ENCODE measurements around the gene TNFRSF8. TPM values are rescaled to one million over a fixed set of nuclear protein-coding genes. Genes with fewer than 3 reads are reported as not detected.
A peak's percentile ranks its signal among the peaks of the same experiment; 100 is the strongest.

Gene TNFRSF8
- total RNA-seq, 1 donor from 2014 or later = not detected

GRCh38 chr1:12181568-12181967, 118.5 kb downstream of the TNFRSF8 start:
- no peaks in the 10 kb centered on the region for H3K27me3 Mint-ChIP-seq (ENCODE audit: low read depth)
- peaks cover 69% of the 10 kb centered on the region for H3K4me1 Mint-ChIP-seq
- H3K9me3 Mint-ChIP-seq = no peaks in the 10 kb centered on the region
- H3K4me3 Mint-ChIP-seq = no peak overlapping the region
- no peak overlapping the region for H3K27ac Mint-ChIP-seq (ENCODE audit: unreplicated experiment)
- DNase-seq (ENCODE audit: low read depth, low spot score) = no peak
- H3K36me3 Mint-ChIP-seq (ENCODE audit: low read depth) = no peaks in the 10 kb centered on the region
- TF ChIP-seq CTCF (conservative IDR thresholded peaks at IDR 0.05) = no peak

GRCh38 chr1:12182410-12182984, 119.4 kb downstream of the TNFRSF8 start:
- Mint-ChIP-seq H3K36me3 (ENCODE audit: low read depth) (no peaks in the 10 kb centered on the region), H3K4me3 (no peak overlapping the region), H3K4me1 (peaks cover 72% of the 10 kb centered on the region), H3K27ac (ENCODE audit: unreplicated experiment) (peak overlapping the region; percentile 62), H3K27me3 (ENCODE audit: low read depth) (no peaks in the 10 kb centered on the region), H3K9me3 (no peaks in the 10 kb centered on the region)
- no peak for TF ChIP-seq CTCF (conservative IDR thresholded peaks at IDR 0.05)
- DNase-seq (ENCODE audit: low read depth, low spot score) = no peak

GRCh38 chr1:12183095-12183794, 120.1 kb downstream of the TNFRSF8 start:
- Mint-ChIP-seq H3K4me3 (no peak overlapping the region), H3K27me3 (ENCODE audit: low read depth) (no peaks in the 10 kb centered on the region), H3K9me3 (no peaks in the 10 kb centered on the region), H3K4me1 (peaks cover 72% of the 10 kb centered on the region), H3K36me3 (ENCODE audit: low read depth) (no peaks in the 10 kb centered on the region), H3K27ac (ENCODE audit: unreplicated experiment) (no peak overlapping the region)
- no peak for DNase-seq (ENCODE audit: low read depth, low spot score)
- TF ChIP-seq CTCF (conservative IDR thresholded peaks at IDR 0.05) = no peak

- peak overlapping the region; percentile 79 for H3K4me3 Mint-ChIP-seq
- DNase-seq (ENCODE audit: low read depth, low spot score) = peak; percentile 65
- no peaks in the 10 kb centered on the region for H3K27me3 Mint-ChIP-seq (ENCODE audit: low read depth)
- H3K27ac Mint-ChIP-seq (ENCODE audit: unreplicated experiment) = peak overlapping the region; percentile 96
- H3K4me1 Mint-ChIP-seq = peaks cover 72% of the 10 kb centered on the region
- no peaks in the 10 kb centered on the region for H3K9me3 Mint-ChIP-seq
- no peak for TF ChIP-seq CTCF (conservative IDR thresholded peaks at IDR 0.05)
- H3K36me3 Mint-ChIP-seq (ENCODE audit: low read depth) = no peaks in the 10 kb centered on the region
Measured at GRCh38 chr1:12184008-12184681, 121.0 kb downstream of the TNFRSF8 start.

- TF ChIP-seq CTCF (conservative IDR thresholded peaks at IDR 0.05) = no peak
- peaks cover 79% of the 10 kb centered on the region for H3K4me1 Mint-ChIP-seq
- no peak for DNase-seq (ENCODE audit: low read depth, low spot score)
- H3K4me3 Mint-ChIP-seq = no peak overlapping the region
- no peaks in the 10 kb centered on the region for H3K9me3 Mint-ChIP-seq
- H3K36me3 Mint-ChIP-seq (ENCODE audit: low read depth) = no peaks in the 10 kb centered on the region
- H3K27me3 Mint-ChIP-seq (ENCODE audit: low read depth) = peaks cover 4% of the 10 kb centered on the region
- peak overlapping the region; percentile 96 for H3K27ac Mint-ChIP-seq (ENCODE audit: unreplicated experiment)
Measured at GRCh38 chr1:12185036-12185917, 122.2 kb downstream of the TNFRSF8 start.
